HT1080 (cell line): ENCODE data around the gene CHGA. TPM values are rescaled to one million over a fixed set of nuclear protein-coding genes. Genes with fewer than 3 reads are reported as not detected.

Experiments used
- DNase-seq: peaks from one replicate; pipeline ENCODE4 v3.0.0-alpha.2; 2015; ENCODE audit warnings: low read depth
- total RNA-seq: library from RNA; depleted of rRNA; stranded (reverse); fragments of >200 nt; shearing (Covaris generic); gene quantifications from 2 replicates; pipeline ENCODE4 v1.2.3, GENCODE V29; 2014

The CHGA gene
- total RNA-seq, 1 experiment from 2014 or later = not detected

- DNase-seq = no peak
These were observed 20.2 kb downstream of the CHGA start for GRCh38 chr14:92942976-92943710.

GRCh38 chr14:92943855-92944570, 21.1 kb downstream of the CHGA start:
- DNase-seq = no peak

- DNase-seq = no peak
These were observed 22.0 kb downstream of the CHGA start for GRCh38 chr14:92944976-92945375.

GRCh38 chr14:92945544-92945943, 22.6 kb downstream of the CHGA start:
- no peak for DNase-seq

- DNase-seq = peak; percentile 70
These were observed 23.3 kb downstream of the CHGA start for GRCh38 chr14:92945959-92946846.

- no peak for DNase-seq
These were observed 24.0 kb downstream of the CHGA start for GRCh38 chr14:92946847-92947545.

- DNase-seq = no peak
These were observed 25.7 kb downstream of the CHGA start for GRCh38 chr14:92948647-92949046.

- no peak for DNase-seq
These were observed 26.7 kb downstream of the CHGA start for GRCh38 chr14:92949496-92950192.

GRCh38 chr14:92950193-92950540, 27.2 kb downstream of the CHGA start:
- DNase-seq = no peak

GRCh38 chr14:92950773-92951172, 27.8 kb downstream of the CHGA start:
- no peak for DNase-seq

GRCh38 chr14:92951261-92951660, 28.3 kb downstream of the CHGA start:
- DNase-seq = no peak

GRCh38 chr14:92951912-92952471, 29.0 kb downstream of the CHGA start:
- peak; percentile 72 for DNase-seq

- DNase-seq = no peak
These were observed 29.7 kb downstream of the CHGA start for GRCh38 chr14:92952481-92953298.

- no peak for DNase-seq
These were observed 30.6 kb downstream of the CHGA start for GRCh38 chr14:92953526-92953925.

GRCh38 chr14:92954933-92955332, 32.0 kb downstream of the CHGA start:
- DNase-seq = no peak

- DNase-seq = no peak
These were observed 32.4 kb downstream of the CHGA start for GRCh38 chr14:92955381-92955780.

- no peak for DNase-seq
These were observed 34.0 kb downstream of the CHGA start for GRCh38 chr14:92956961-92957360.

GRCh38 chr14:92958373-92959188, 35.6 kb downstream of the CHGA start:
- no peak for DNase-seq

- DNase-seq = no peak
These were observed 36.2 kb downstream of the CHGA start for GRCh38 chr14:92959189-92959531.
